Peyer's patch (tissue), 4 donors: ENCODE measurements around the gene LRRC37A2.
"Not testable (repeated sequence)": the region's sequence is repeated elsewhere in the genome, so short reads cannot be mapped to it uniquely, and the experiment has no call there.

Source experiments
- POLR2A ChIP-seq, 2 donors: fragments of 450-650 bp; IDR thresholded peaks; one replicate each; pipeline ENCODE4 v1.5.1; 2017; ENCODE audit warnings: antibody characterized with exemption in 2 of 2, mild to moderate bottlenecking in 2 of 2, moderate library complexity in 2 of 2
- TF ChIP-seq, protein P1 (sequence below), 6 experiments: fragments of 450-650 bp in 4 of 6; fragments of 200-600 bp in 2 of 6; sonication (generic) in 1 of 6; IDR thresholded peaks; one replicate each; pipeline ENCODE4 v1.5.1; 2017 to 2019; ENCODE audit warnings: antibody characterized with exemption in 6 of 6, mild to moderate bottlenecking in 3 of 6, moderate library complexity in 1 of 6

GRCh38 chr17:46499437-46500139 lies 12.7 kb upstream of the LRRC37A2 start:
- not testable (repeated sequence) for TF ChIP-seq POLR2A (IDR thresholded peaks at IDR 0.05)
- TF ChIP-seq, protein P1, sequence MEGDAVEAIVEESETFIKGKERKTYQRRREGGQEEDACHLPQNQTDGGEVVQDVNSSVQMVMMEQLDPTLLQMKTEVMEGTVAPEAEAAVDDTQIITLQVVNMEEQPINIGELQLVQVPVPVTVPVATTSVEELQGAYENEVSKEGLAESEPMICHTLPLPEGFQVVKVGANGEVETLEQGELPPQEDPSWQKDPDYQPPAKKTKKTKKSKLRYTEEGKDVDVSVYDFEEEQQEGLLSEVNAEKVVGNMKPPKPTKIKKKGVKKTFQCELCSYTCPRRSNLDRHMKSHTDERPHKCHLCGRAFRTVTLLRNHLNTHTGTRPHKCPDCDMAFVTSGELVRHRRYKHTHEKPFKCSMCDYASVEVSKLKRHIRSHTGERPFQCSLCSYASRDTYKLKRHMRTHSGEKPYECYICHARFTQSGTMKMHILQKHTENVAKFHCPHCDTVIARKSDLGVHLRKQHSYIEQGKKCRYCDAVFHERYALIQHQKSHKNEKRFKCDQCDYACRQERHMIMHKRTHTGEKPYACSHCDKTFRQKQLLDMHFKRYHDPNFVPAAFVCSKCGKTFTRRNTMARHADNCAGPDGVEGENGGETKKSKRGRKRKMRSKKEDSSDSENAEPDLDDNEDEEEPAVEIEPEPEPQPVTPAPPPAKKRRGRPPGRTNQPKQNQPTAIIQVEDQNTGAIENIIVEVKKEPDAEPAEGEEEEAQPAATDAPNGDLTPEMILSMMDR (IDR thresholded peaks at IDR 0.05), result not testable (repeated sequence)
